ENCODE results near the gene NRG3.

GRCh38 chr10:82027711-82028110, 152.7 kb downstream of the NRG3 start:
- TF ChIP-seq POLR2AphosphoS5 (IDR thresholded peaks at IDR 0.05) (no peak), CTCF (IDR thresholded peaks at IDR 0.05) (no peak), EP300 (IDR thresholded peaks at IDR 0.05) (no peak), POLR2A (IDR thresholded peaks at IDR 0.05; ENCODE audit: low read depth) (no peak)

All from esophagus muscularis mucosa (tissue), 4 donors.